SJSA1 (cell line): Measurements from ENCODE around the gene PTPRB. TPM values are rescaled to one million over a fixed set of nuclear protein-coding genes. Genes with fewer than 3 reads are reported as not detected.
"Not testable (repeated sequence)": the region's sequence is repeated elsewhere in the genome, so short reads cannot be mapped to it uniquely, and the experiment has no call there.

ENCODE experiments used
- DNase-seq, 2 experiments: peaks; one replicate each; pipeline ENCODE4 v3.0.0-alpha.2; 2015 to 2020; ENCODE audit warnings: low spot score in 2 of 2, low read depth in 1 of 2
- H3K27ac ChIP-seq: fragments of 250-450 bp; sonication (Bioruptor Pico); 2 replicates; pipeline ENCODE4 v1.5.1; 2020; ENCODE audit warnings: mild to moderate bottlenecking, moderate library complexity
- H3K27me3 ChIP-seq: fragments of 250-450 bp; sonication (Bioruptor Pico); replicated peaks from 2 replicates; pipeline ENCODE4 v1.5.1; 2020; ENCODE audit warnings: mild to moderate bottlenecking, moderate library complexity
- H3K36me3 ChIP-seq: fragments of 250-450 bp; sonication (Bioruptor Pico); 2 replicates; pipeline ENCODE4 v1.5.1; 2020; ENCODE audit warnings: mild to moderate bottlenecking
- H3K4me1 ChIP-seq: fragments of 250-450 bp; sonication (Bioruptor Pico); replicated peaks from 2 replicates; pipeline ENCODE4 v1.6.1; 2021; ENCODE audit warnings: mild to moderate bottlenecking
- H3K4me3 ChIP-seq: fragments of 250-450 bp; sonication (Bioruptor Pico); 2 replicates; pipeline ENCODE4 v1.5.1; 2020; ENCODE audit warnings: mild to moderate bottlenecking
- H3K9me3 ChIP-seq: fragments of 250-450 bp; sonication (Bioruptor Pico); replicated peaks from 2 replicates; pipeline ENCODE4 v1.5.1; 2020; ENCODE audit warnings: mild to moderate bottlenecking
- total RNA-seq: library from RNA; depleted of rRNA; stranded (reverse); fragments of >200 nt; shearing (Covaris generic); gene quantifications from 2 replicates; pipeline ENCODE4 v1.2.3, GENCODE V29; 2014

Gene PTPRB
- total RNA-seq, 1 experiment from 2014 or later: 4.5 TPM

DNA sequence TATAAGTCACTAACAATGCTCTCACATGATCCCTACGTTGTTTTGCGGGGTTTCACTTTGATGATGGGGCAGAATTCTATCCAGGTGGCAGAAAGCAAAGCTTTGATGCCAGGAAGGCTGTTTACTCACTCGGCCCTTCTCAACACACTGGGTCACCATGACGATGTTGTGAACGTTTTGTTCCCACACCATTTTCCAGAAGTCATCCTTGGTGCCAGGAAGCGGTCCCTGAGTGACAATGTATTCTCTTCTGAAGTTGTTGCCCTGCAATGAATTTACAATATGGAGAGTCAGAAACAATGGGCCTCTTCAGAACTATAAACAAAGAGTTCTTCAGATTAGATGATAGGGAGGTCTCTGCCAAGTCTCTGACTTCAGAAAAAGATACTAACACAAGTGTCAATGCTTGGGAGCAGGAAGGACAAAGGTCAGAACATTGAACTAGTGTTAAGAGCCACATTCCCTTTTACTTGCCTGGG, 101.3 kb downstream of the PTPRB start:
- no peak overlapping the region for H3K27ac ChIP-seq
- 0 out of 2 replicates have a peak, but pooled peaks cover 3% of the 10 kb centered on the region for H3K36me3 ChIP-seq
- no peak for DNase-seq
- H3K9me3 ChIP-seq: no peaks in the 10 kb centered on the region
- no peaks in the 10 kb centered on the region for H3K4me1 ChIP-seq
- H3K27me3 ChIP-seq: no peaks in the 10 kb centered on the region
- H3K4me3 ChIP-seq: no peak overlapping the region

DNA sequence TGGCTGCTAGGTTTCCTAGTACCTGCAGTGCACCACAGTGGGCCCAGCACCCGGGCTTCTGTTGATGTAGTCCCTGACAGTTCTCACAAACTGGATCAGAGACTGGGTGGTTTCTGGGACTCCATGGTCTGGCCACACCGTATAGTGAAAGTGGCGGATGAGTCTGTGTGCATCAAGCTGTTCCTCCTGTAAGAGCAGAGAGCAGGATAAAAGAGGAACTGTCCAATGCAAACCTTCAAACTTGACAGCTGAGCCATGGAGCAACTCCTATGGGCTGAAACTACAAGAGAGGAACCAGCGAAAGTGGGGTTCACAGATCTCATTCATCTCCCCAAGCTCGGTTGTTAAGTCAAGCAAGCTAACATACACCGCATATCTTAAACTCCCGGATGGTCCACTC, 102.8 kb downstream of the PTPRB start:
- DNase-seq: no peak
- Histone ChIP-seq H3K27ac (no peak overlapping the region), H3K9me3 (no peaks in the 10 kb centered on the region), H3K4me1 (no peaks in the 10 kb centered on the region), H3K27me3 (no peaks in the 10 kb centered on the region), H3K36me3 (0 out of 2 replicates have a peak, but pooled peaks cover 3% of the 10 kb centered on the region), H3K4me3 (no peak overlapping the region)

DNA sequence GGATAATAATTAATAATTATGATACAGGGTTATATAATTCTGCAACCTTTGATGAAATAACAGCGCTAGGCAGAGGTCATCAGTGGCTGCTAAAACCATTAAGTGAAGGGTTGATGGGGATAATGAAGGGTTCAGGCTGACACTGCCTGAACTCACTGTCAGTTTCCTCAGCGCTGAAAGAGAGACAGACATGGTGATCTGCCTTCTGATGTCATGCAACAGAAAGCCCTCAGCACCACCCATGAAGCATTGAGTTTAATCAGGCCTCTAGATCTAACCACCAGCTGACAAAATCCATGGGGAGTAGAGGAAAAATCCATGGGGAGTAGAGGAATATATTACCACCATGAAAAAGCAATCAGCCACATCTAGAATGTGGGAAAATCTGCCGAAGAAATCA, 107.6 kb downstream of the PTPRB start:
- H3K4me1 ChIP-seq: no peaks in the 10 kb centered on the region
- no peaks in the 10 kb centered on the region for H3K36me3 ChIP-seq
- no peaks in the 10 kb centered on the region for H3K27me3 ChIP-seq
- H3K4me3 ChIP-seq: no peak overlapping the region
- no peak overlapping the region for H3K27ac ChIP-seq
- no peak for DNase-seq
- H3K9me3 ChIP-seq: no peaks in the 10 kb centered on the region

DNA sequence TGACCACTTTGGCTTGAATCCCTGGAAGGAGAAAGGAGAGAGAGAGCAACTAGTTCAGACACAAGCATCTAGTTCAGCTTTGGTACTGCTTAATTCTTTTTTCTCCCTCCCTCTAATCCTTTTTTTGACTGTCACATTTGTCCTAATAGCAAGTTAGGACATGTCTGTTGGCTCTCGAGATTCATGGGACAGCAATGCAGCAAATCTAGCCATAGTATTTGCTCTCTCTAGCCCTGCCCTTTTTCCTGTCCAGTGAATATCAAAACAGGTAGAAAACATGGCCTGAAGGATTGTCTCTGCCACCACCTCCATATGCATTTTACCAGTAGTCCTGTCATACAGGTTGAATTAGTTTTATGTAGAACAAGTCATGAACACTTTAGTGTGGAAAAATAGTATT, 116.4 kb downstream of the PTPRB start:
- no peak for DNase-seq
- Histone ChIP-seq H3K36me3 (no peaks in the 10 kb centered on the region; the same call in 1 of the 2 replicates), H3K27me3 (no peaks in the 10 kb centered on the region), H3K4me3 (no peak overlapping the region), H3K4me1 (no peaks in the 10 kb centered on the region), H3K27ac (no peak overlapping the region), H3K9me3 (no peaks in the 10 kb centered on the region)

DNA sequence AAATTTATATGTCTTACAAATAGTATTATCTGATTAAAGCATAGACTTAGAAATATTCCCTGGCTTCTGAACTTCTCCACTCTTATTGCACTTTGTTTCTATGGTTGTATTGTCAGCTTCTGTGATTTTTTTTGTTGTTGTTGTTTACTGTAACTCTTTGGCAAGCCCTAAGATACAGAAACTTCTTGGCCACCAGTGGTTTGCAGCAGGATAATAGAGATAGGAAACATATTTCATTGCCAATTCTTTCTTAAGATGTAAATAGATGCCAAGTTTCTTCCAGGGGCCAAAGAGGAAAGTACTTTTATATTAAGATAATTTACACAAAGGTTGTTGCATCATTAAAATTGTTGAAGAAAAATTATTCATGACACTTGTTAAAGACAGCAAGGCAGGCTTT, 123.8 kb downstream of the PTPRB start:
- Histone ChIP-seq H3K27me3 (no peaks in the 10 kb centered on the region), H3K27ac (no peak overlapping the region), H3K4me1 (no peaks in the 10 kb centered on the region), H3K36me3 (no peaks in the 10 kb centered on the region), H3K4me3 (no peak overlapping the region), H3K9me3 (no peaks in the 10 kb centered on the region)
- no peak for DNase-seq

DNA sequence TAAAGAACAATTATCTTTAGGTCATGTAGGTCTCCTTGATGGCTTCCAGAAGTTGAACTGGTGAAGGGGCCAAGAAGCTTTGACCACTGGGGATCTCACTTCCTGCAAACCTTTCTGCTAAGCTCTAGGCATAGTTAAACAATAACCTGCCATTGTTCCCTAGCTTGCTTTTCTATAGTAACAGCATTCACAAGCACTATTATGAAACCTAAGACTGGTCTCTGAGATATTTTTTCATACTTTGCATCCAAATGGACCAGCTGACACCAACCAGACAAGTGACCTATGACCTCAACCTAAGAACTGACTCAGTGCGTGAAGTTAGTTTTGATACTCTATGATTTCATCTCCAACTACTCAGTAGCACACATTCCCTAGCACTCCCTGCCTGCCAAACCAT, 129.1 kb downstream of the PTPRB start:
- Histone ChIP-seq H3K27me3 (no peaks in the 10 kb centered on the region), H3K27ac (no peak overlapping the region), H3K4me3 (no peak overlapping the region), H3K36me3 (no peaks in the 10 kb centered on the region), H3K9me3 (no peaks in the 10 kb centered on the region), H3K4me1 (peaks cover 4% of the 10 kb centered on the region)
- no peak for DNase-seq

DNA sequence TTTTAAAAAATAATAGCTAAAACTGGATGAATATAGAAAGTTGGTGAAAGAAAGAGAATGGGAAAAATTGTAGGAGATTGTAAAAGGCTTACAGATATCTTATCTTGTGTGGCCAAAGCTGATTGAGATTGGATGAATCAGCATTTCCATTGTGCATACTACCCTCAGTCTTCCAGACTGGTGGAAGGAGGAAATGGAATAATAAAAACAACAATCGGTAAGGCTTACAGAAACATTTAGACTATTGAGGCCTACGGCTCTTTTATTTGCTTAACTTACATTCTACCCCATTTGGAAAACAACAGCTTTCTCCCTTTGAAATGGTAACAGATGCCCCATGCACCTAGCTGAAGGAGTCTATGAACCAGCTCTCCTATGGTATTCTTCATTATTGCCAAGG, 129.8 kb downstream of the PTPRB start:
- Histone ChIP-seq H3K4me3 (no peak overlapping the region), H3K36me3 (no peaks in the 10 kb centered on the region), H3K27me3 (no peaks in the 10 kb centered on the region), H3K27ac (no peak overlapping the region), H3K9me3 (no peaks in the 10 kb centered on the region), H3K4me1 (peaks cover 4% of the 10 kb centered on the region)
- no peak for DNase-seq

DNA sequence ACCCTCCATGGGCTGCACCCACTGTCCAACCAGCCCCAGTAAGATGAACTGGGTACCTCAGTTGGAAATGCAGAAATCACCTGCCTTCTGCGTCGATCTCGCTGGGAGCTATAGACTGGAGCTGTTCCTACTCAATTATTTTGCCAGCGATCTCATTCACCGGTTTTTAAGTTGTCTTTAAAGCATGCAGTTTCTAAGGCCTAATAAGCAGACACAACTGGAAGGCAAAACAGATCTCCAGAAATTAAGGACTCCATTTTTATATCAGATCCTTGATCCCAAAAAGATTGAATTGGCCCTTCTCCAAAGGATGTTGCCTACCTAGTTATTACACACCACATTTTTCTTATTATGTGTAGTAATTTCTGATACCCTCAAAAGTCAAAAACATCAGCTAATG, 139.7 kb downstream of the PTPRB start:
- Histone ChIP-seq H3K9me3 (no peaks in the 10 kb centered on the region), H3K27me3 (no peaks in the 10 kb centered on the region), H3K27ac (no peak overlapping the region), H3K4me3 (no peak overlapping the region), H3K36me3 (no peaks in the 10 kb centered on the region), H3K4me1 (no peaks in the 10 kb centered on the region)
- no peak for DNase-seq

DNA sequence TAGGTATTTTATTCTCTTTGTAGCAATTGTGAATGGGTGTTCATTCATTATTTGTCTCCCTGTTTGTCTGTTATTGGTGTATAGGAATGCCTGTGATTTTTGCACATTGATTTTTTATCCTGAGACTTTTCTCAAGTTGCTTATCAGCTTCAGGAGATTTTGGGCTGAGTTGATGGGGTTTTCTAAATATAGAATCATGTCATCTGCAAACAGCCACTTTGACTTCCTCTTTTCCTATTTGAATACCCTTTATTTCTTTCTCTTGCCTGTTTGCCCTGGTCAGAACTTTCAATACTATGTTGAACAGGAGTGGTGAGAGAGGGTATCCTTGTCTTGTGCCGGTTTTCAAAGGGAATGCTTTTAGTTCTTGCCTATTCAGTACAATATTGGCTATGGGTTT, 144.3 kb downstream of the PTPRB start:
- H3K4me3 ChIP-seq, H3K27me3 ChIP-seq, H3K36me3 ChIP-seq, H3K9me3 ChIP-seq, DNase-seq, H3K4me1 ChIP-seq, H3K27ac ChIP-seq: not testable (repeated sequence)

DNA sequence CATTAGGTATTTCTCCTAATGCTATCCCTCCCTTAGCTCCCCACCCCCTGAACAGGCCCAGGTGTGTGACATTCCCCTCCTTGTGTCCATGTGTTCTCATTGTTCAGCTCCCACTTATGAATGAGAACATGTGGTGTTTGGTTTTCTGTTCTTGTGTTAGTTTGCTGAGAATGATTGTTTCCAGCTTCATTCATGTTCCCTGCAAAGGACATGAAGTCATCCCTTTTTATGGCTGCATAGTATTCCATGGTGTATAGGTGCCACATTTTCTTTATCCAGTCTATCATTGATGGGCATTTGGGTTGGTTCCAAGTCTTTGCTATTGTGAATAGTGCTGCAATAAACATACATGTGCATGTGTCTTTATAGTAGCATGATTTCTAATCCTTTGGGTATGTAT, 146.3 kb downstream of the PTPRB start:
- H3K36me3 ChIP-seq, H3K27ac ChIP-seq, DNase-seq, H3K4me1 ChIP-seq, H3K4me3 ChIP-seq, H3K9me3 ChIP-seq, H3K27me3 ChIP-seq: not testable (repeated sequence)

DNA sequence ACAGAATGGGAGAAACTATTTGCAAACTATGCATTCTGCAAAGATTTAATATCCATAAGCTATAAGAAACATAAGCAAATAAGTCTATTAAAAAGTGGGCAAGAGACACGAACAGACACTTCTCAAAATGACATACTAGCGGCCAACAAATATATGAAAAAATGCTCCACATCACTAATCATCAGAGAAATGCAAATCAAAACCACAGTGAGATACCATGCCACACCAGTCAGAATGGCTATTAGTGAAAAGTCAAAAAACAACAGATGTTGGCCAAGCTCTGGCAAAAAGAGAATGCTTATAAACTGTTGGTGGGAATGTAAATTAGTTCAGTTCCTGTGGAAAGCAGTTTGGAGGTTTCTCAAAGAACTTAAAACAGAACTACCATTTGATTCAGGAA, 149.8 kb downstream of the PTPRB start:
- H3K4me3 ChIP-seq: no peak overlapping the region
- no peak overlapping the region for H3K27ac ChIP-seq
- H3K4me1 ChIP-seq: no peaks in the 10 kb centered on the region
- no peak for DNase-seq
- no peaks in the 10 kb centered on the region for H3K9me3 ChIP-seq
- H3K36me3 ChIP-seq: no peaks in the 10 kb centered on the region
- no peaks in the 10 kb centered on the region for H3K27me3 ChIP-seq

DNA sequence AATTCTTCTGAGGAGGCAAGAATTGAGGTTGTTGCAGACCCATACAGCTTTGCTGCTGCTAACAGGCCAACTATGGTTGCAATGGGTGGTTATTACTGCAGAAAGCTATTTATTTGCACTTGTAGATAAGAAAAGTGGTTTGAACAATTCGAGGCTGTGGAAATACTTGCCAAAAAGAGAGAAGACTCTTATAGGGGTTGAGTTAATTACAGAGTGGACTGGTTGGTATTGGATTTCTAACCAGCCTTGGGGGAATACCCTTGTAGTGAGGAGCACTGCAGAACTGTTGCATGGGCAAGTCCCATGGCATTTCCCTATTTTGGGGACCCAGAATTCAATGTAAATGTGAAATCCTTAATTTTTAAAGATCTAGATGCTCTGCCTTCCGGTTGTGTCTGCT, 150.6 kb downstream of the PTPRB start:
- Histone ChIP-seq H3K36me3 (no peaks in the 10 kb centered on the region), H3K27ac (no peak overlapping the region)
- DNase-seq: no peak

DNA sequence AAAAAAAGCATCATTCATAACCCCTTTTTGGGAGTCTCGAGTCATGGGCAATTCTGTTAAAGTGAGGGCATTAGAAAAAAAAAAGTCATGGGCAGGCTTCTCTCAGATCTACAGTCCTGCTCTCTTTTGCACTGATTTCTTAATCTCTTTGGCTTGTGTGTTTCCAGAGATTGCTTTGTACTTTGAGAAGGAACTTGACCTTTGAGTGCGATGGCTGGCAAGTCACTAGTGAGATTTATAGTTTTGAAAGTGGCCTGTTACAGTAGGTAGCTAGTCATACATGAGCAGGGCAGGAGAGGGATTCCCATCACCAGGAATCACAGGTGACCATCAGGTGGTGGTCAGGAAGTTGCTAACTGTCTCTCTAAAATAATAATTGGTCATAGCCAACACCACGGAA, 151.5 kb downstream of the PTPRB start:
- no peak for DNase-seq
- Histone ChIP-seq H3K9me3 (no peaks in the 10 kb centered on the region), H3K36me3 (no peaks in the 10 kb centered on the region), H3K4me3 (no peak overlapping the region), H3K4me1 (no peaks in the 10 kb centered on the region), H3K27me3 (no peaks in the 10 kb centered on the region), H3K27ac (no peak overlapping the region)

More for the DNA sequence above, 150.6 kb downstream of the PTPRB start:
- Histone ChIP-seq H3K27me3 (no peaks in the 10 kb centered on the region), H3K4me1 (no peaks in the 10 kb centered on the region), H3K4me3 (no peak overlapping the region), H3K9me3 (no peaks in the 10 kb centered on the region)

DNA sequence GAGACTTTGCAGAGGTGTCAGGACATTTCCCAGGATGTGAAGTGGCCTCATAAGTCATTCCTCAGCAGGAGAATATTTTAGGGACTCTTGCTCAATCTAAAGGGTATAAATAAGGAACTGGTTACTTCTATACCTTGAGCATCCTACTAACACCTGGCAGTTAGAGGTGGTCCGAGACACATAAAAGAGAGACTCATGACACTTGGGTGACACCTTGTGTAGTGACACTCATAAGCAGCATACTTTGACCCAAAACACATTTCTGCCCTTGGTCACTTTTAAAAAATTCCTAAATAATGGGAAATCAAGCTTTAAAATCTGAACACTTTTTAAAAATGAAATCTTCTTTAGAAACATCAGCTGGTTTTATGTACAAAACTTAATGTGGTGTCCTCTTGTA, 152.8 kb downstream of the PTPRB start:
- no peaks in the 10 kb centered on the region for H3K27me3 ChIP-seq
- no peak for DNase-seq
- H3K27ac ChIP-seq: no peak overlapping the region
- no peak overlapping the region for H3K4me3 ChIP-seq
- no peaks in the 10 kb centered on the region for H3K4me1 ChIP-seq
- no peaks in the 10 kb centered on the region for H3K36me3 ChIP-seq
- H3K9me3 ChIP-seq: no peaks in the 10 kb centered on the region

DNA sequence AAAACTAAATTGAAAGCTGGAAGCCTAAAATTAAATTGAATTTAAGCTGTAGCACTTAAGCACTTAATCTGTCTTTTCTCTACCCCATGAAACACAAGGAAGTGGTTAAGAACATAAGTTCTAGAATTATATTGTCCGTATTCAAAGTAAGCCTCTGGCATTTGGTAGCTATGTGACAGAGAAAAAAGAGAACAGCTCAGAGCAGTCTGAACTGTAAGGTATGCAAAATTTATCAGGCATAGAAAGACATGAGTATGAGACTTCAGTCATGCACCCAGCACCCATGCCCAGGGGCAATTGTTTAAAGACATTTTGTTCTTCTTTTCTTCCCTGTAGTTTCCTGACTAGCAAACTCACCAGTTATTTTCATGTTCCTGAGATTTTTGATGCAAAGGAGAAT, 154.5 kb downstream of the PTPRB start:
- H3K4me3 ChIP-seq: no peak overlapping the region
- H3K27ac ChIP-seq: no peak overlapping the region
- no peaks in the 10 kb centered on the region for H3K9me3 ChIP-seq
- no peaks in the 10 kb centered on the region for H3K36me3 ChIP-seq
- no peaks in the 10 kb centered on the region for H3K27me3 ChIP-seq
- H3K4me1 ChIP-seq: no peaks in the 10 kb centered on the region
- no peak for DNase-seq
